Renal cortex interstitium (tissue), 11 donors: ENCODE data around the gene SLC2A9. TPM values are rescaled to one million over a fixed set of nuclear protein-coding genes. Genes with fewer than 3 reads are reported as not detected.

ENCODE experiments used
- DNase-seq, 11 donors: peaks; one replicate each; pipeline ENCODE4 v3.0.0-alpha.2; 2013; ENCODE audit warnings: low read depth in 9 of 11, low spot score in 4 of 11; ENCODE audit errors: extremely low read depth in 1 of 11
- polyA plus RNA-seq, 3 donors: library from polyadenylated mRNA; unstranded; fragments of 120-200 nt; gene quantifications; one replicate each; pipeline ENCODE4 v1.2.1, GENCODE V29; 2013; ENCODE audit not compliant: insufficient read length in 3 of 3

The SLC2A9 gene
- polyA plus RNA-seq, 3 donors = 10.0 to 11.1 (median 10.8) TPM

DNA sequence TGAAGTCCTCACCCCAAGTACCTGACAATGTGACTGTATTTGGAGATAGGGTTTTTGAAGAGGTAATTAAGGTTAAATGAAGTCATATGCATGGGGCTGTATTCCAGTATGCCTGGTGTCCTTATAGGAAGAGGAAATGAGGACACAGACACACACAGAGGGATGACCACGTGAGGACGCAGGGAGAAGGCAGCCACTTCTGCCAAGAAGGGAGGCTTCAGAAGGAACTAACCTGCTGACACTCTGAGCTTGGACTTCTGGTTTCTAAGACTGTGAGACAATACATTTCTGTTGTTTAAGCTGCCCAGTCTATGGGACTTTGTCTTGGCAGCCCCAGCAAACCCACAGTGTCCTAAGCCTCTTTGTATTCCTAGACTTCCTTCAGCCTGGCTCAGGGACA, 3.0 kb upstream of the SLC2A9 start:
- DNase-seq = no peak

DNA sequence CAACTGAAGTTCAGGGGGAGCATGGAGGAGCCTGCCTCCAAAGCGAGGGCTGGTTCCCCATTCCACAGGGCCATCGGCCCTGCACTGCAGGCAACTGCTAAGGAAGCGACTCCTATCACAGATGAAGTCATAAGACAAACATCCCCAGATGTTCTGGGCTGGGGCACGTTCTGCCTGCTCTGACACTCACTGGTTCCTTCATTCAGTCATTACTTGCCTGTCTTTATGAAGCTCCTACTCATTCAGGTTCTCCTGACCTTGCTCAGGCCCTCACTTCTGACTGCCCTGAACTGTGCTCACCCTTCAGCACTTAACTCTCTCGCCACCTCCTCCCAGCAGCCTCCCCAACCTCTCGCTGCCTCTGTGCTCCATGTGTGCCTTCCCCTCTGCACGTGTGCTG, 2.5 kb upstream of the SLC2A9 start:
- DNase-seq = no peak

GRCh38 chr4:10023050-10023419, 1.7 kb upstream of the SLC2A9 start:
- DNase-seq = no peak

GRCh38 chr4:10022346-10023049, 1.2 kb upstream of the SLC2A9 start:
- no peak for DNase-seq

- DNase-seq = no peak
These were observed 341 bp upstream of the SLC2A9 start for GRCh38 chr4:10021653-10022023.

DNA sequence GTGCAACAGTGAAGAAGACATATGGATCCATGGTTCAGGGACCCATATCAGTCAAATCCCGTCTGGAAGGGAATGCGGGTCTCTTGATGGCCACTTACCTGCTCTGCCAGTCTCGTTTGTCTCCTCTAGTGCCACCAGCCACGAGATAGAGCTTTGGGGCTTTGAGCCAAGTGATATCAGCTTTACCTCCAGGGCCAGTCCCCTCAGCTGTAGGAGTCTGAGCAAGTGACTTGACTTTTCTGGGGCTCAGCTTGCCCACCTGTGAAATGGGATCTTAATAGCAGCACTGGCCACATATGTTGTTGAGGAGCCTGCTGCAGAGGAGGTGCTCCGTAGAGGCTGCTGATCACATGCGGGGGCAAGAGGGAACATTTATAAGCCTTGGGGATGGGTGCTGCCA, 1.2 kb downstream of the SLC2A9 start:
- DNase-seq = no peak

DNA sequence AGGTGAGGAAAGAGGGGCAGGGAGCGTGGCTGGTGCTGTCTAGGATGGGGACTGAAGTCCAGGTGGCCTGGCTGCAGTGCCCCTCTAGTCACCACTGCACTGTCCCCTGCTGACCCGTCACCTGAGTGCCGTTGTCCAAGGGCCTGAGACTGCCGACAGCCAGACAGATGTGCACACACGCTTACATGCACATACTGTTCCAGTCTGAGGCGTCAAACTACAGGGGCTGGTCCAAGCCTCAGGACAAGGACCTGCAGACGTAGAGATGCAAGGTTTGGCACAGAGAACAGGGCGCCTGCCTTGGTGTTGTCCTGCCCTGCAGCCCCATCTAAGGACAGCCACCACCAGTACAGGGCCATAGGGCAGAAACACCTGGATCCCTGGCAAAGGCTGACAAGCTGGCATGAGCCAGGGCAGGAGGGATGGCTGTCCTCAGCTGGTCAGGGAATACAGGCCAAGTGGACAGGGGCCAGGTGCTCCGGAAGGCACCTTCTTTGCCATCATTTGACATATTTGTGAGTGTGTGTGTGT, 1.7 kb downstream of the SLC2A9 start:
- DNase-seq = no peak

- peak; percentile 76 to 93 (median 88) for DNase-seq
These were observed 2.4 kb downstream of the SLC2A9 start for GRCh38 chr4:10018818-10019461.

- no peak for DNase-seq
These were observed 4.0 kb downstream of the SLC2A9 start for GRCh38 chr4:10017037-10017893.

DNA sequence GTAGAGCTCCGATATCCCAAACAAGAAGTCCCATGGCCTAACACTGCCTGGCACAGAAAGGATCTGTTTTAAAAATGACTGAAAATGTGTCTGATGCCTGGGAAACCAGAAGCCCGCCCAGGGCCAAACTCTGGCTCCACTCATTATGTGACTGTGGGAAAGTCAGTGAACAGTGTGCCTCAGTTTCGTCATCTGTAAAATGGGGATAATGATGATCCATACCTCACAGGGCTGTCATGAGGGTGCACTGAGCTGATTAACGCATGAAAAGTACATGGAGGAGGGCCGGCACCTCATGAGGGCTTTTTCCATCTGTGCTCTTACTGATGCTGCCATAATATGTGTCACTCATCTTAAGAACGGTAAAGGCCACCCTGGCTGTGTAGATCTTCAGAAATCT, 5.1 kb downstream of the SLC2A9 start:
- DNase-seq = no peak

DNA sequence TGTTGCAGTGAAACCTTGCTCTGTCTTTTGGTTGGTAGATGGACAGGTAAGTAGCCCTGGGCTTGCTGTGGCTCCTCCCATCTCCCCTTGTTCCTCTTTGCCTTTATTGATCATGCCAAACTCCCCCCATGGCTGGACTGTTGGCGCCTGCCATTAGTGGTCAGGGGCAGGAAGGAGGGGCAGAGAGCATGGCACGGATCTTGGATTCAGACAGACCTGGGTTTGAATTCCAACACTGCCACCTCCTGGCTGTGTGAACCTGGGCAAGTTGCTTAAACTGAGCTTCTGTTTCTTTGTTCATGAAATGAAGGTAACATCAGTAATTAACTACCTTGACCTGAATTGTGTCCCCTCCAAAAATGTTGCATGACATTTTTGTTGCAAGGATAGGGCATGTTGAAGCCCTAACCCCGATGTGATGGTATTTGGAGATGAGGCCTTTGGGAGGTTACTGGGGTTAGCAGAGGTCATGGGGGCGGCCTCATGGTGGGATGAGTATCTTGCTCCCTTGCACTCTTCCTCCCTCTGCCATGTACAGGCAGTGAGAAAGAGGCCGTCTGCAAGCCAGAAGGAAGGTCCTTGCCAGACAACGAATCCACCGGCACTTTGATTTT, 6.0 kb downstream of the SLC2A9 start:
- DNase-seq = peak in 1 of 11 donors; percentile 32

- DNase-seq = no peak
These were observed 7.6 kb downstream of the SLC2A9 start for GRCh38 chr4:10013722-10014121.

DNA sequence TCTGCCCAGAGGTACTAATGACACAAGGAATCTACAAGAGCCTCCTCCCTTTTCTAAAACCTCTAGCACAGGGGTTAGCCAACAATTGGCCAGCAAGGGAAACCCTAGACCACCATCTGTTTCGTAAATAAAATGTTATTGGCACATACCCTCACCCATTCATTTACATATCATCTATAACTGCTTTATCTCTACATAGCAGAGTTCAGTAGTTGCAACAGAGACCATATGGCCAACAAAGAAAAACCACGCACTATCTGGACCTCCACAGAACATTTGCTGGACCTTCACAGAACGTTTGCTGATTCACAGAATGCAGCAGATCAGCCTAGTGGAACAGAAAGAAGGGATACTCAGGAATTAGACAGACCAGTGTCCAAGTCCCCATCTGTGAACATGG, 9.4 kb downstream of the SLC2A9 start:
- no peak for DNase-seq

GRCh38 chr4:10011277-10011676, 10.0 kb downstream of the SLC2A9 start:
- no peak for DNase-seq

- DNase-seq = no peak
These were observed 11.3 kb downstream of the SLC2A9 start for GRCh38 chr4:10009861-10010500.

DNA sequence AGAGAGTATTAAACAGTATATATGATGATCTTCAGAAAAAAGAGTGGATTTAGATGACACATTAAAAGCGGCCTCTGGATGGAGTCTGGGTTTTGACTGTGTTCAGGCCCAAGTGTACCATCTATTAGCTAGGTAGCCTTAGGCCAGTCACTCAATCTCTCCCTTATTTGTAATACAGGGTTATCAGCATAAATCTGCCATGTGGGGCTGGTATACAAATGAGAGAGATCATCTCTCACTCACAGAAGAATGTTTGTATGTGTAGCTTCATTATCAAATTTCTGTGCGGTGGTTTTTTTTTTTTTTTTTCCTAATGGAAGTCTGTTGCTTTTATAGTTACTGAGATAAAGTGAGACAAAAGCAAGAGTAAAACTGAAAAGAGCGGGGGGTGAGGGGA, 12.7 kb downstream of the SLC2A9 start:
- no peak for DNase-seq

- DNase-seq = no peak
These were observed 13.3 kb downstream of the SLC2A9 start for GRCh38 chr4:10007793-10008608.

DNA sequence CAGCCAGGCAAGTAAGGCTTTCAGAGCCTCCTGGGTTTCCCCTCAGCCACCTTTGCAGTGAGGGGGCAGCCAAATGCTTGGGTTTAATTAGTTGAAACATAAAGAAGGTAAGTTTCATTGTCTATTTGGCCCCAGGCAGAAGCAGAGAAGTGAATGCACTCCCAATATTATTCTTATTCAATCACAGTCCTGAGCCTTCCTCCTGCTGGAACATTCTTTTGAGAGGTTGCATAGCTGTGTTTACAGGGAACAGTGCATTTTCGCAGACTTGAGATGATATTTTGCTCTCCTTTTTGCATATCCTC, 13.9 kb downstream of the SLC2A9 start:
- DNase-seq = no peak
